MM.1S (cell line): Measurements from ENCODE around the gene CNTNAP2.

Experiments
- DNase-seq: peaks from one replicate; pipeline ENCODE4 v3.0.0-alpha.2; 2015
- H2AFZ ChIP-seq: fragments of 300-600 bp; sonication (generic); 2 replicates; pipeline ENCODE4 v1.6.0; 2016; ENCODE audit warnings: antibody characterized with exemption, low read length
- H3F3A ChIP-seq: fragments of 300-600 bp; sonication (generic); 2 replicates; pipeline ENCODE4 v1.6.1; 2016; ENCODE audit warnings: mild to moderate bottlenecking, antibody characterized with exemption, low read length, moderate library complexity, mixed read lengths; ENCODE audit not compliant: insufficient read depth
- H3K27ac ChIP-seq: fragments of 300-600 bp; sonication (generic); 2 replicates; pipeline ENCODE4 v1.5.1; 2016; ENCODE audit warnings: mild to moderate bottlenecking, low read length
- H3K27me3 ChIP-seq: fragments of 300-600 bp; sonication (generic); replicated peaks from 2 replicates; pipeline ENCODE4 v1.6.0; 2016; ENCODE audit warnings: low read length; ENCODE audit not compliant: insufficient read depth
- H3K36me3 ChIP-seq: fragments of 300-600 bp; sonication (generic); replicated peaks from 2 replicates; pipeline ENCODE4 v1.6.1; 2016; ENCODE audit warnings: mild to moderate bottlenecking, low read length, mixed read lengths; ENCODE audit not compliant: insufficient read depth
- H3K4me1 ChIP-seq: fragments of 300-600 bp; sonication (generic); 2 replicates; pipeline ENCODE4 v1.6.1; 2016; ENCODE audit warnings: low read length, mixed read lengths
- H3K4me2 ChIP-seq: fragments of 300-600 bp; sonication (generic); 2 replicates; pipeline ENCODE4 v1.6.0; 2016; ENCODE audit warnings: low read depth, low read length
- H3K4me3 ChIP-seq: fragments of 300-600 bp; sonication (generic); 2 replicates; pipeline ENCODE4 v1.5.1; 2016; ENCODE audit warnings: low read length, mixed read lengths
- H3K79me2 ChIP-seq: fragments of 300-600 bp; sonication (generic); 2 replicates; pipeline ENCODE4 v1.6.1; 2016; ENCODE audit warnings: mixed run types, low read length, mixed read lengths
- H3K9ac ChIP-seq: fragments of 300-600 bp; sonication (generic); 2 replicates; pipeline ENCODE4 v1.6.1; 2016; ENCODE audit warnings: low read length, mixed read lengths
- H3K9me2 ChIP-seq: fragments of 300-600 bp; sonication (generic); replicated peaks from 2 replicates; pipeline ENCODE4 v1.6.1; 2016; ENCODE audit warnings: mild to moderate bottlenecking, low read length, mixed read lengths; ENCODE audit not compliant: insufficient read depth
- H3K9me3 ChIP-seq: fragments of 300-600 bp; sonication (generic); replicated peaks from 2 replicates; pipeline ENCODE4 v1.6.1; 2016; ENCODE audit warnings: mild to moderate bottlenecking, low read length, mixed read lengths; ENCODE audit not compliant: insufficient read depth
- H4K20me1 ChIP-seq: fragments of 300-600 bp; sonication (generic); 2 replicates; pipeline ENCODE4 v1.6.1; 2016; ENCODE audit warnings: mild to moderate bottlenecking, low read length, moderate library complexity, mixed read lengths; ENCODE audit not compliant: insufficient read depth
- EZH2 ChIP-seq: fragments of 300-600 bp; sonication (generic); optimal IDR thresholded peaks from 2 replicates; pipeline ENCODE3; 2017; ENCODE audit warnings: low read depth, mild to moderate bottlenecking, antibody characterized with exemption, low read length, mixed read lengths
- EZH2phosphoT487 ChIP-seq: fragments of 300-600 bp; sonication (generic); IDR thresholded peaks from 2 replicates; pipeline ENCODE4 v1.6.1; 2018; ENCODE audit warnings: antibody characterized with exemption, low read length
- TF ChIP-seq, protein P1 (sequence below): fragments of 300-600 bp; sonication (generic); IDR thresholded peaks from 2 replicates; pipeline ENCODE4 v1.5.1; 2016; ENCODE audit warnings: antibody characterized with exemption, low read length, mixed read lengths

Gene CNTNAP2

DNA sequence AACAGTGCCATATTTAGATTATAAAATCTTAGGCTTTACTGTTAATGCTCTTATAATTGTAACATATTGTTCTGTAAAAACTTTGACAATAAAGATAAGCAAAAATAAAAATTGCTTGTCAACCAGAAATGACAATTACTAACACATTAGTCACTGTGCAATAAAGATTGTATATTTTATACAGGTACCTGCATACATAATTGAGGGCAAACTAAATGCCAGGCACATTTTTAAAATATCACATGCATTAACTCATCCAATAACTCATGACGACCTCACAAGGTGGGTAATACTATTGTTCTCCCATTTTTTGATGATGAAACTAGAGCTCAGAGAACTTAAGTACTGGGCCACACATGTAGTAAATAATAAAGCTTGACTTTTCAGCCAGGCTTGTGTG is 1453.8 kb downstream of the CNTNAP2 start:
- Histone ChIP-seq H3K79me2 (no peaks in the 10 kb centered on the region), H3K4me3 (no peak overlapping the region), H3K4me2 (no peak overlapping the region), H3K9me2 (no peaks in the 10 kb centered on the region), H3K9ac (no peak overlapping the region), H3K36me3 (no peaks in the 10 kb centered on the region), H4K20me1 (no peaks in the 10 kb centered on the region), H3F3A (no peaks in the 10 kb centered on the region), H3K4me1 (no peaks in the 10 kb centered on the region), H3K27ac (no peak overlapping the region), H3K9me3 (no peaks in the 10 kb centered on the region), H2AFZ (no peak overlapping the region; the same call in 1 of the 2 replicates), H3K27me3 (no peaks in the 10 kb centered on the region)
- no peak for TF ChIP-seq EZH2phosphoT487
- TF ChIP-seq, protein P1, sequence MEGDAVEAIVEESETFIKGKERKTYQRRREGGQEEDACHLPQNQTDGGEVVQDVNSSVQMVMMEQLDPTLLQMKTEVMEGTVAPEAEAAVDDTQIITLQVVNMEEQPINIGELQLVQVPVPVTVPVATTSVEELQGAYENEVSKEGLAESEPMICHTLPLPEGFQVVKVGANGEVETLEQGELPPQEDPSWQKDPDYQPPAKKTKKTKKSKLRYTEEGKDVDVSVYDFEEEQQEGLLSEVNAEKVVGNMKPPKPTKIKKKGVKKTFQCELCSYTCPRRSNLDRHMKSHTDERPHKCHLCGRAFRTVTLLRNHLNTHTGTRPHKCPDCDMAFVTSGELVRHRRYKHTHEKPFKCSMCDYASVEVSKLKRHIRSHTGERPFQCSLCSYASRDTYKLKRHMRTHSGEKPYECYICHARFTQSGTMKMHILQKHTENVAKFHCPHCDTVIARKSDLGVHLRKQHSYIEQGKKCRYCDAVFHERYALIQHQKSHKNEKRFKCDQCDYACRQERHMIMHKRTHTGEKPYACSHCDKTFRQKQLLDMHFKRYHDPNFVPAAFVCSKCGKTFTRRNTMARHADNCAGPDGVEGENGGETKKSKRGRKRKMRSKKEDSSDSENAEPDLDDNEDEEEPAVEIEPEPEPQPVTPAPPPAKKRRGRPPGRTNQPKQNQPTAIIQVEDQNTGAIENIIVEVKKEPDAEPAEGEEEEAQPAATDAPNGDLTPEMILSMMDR = no peak
- no peak for TF ChIP-seq EZH2
- DNase-seq = no peak

- no peaks in the 10 kb centered on the region for H3K79me2 ChIP-seq
- H3K9me2 ChIP-seq = no peaks in the 10 kb centered on the region
- no peaks in the 10 kb centered on the region for H3K9me3 ChIP-seq
- no peaks in the 10 kb centered on the region for H3K36me3 ChIP-seq
- no peak for DNase-seq
- H2AFZ ChIP-seq = no peak overlapping the region
- no peak overlapping the region for H3K9ac ChIP-seq
- H3K27me3 ChIP-seq = no peaks in the 10 kb centered on the region
- no peak overlapping the region for H3K4me2 ChIP-seq
- H3F3A ChIP-seq = no peaks in the 10 kb centered on the region
- H3K4me1 ChIP-seq = no peaks in the 10 kb centered on the region
- no peaks in the 10 kb centered on the region for H4K20me1 ChIP-seq
- no peak overlapping the region for H3K4me3 ChIP-seq
- TF ChIP-seq EZH2phosphoT487 (no peak), EZH2 (no peak)
- TF ChIP-seq, protein P1 = no peak
- H3K27ac ChIP-seq = no peak overlapping the region
These were observed 1455.0 kb downstream of the CNTNAP2 start for GRCh38 chr7:147571436-147572185.

DNA sequence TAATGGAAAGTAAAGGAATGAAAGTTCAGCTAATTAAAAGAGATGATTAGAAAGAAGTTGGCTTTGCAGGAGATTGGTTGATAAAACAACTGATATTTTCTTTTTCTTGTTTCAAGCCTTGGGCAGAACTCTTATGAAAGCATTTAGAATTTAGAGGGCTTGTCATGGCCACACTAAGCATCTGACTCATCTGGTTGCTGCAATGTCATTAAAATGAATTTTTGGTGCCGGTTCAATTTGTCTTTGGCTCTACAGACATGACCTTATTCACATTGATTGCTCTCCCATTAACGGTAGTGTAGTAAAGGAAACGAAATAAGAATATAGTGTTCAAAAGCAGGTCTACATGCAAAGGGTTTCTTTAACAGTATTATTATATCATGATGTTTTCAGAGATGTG is 1461.6 kb downstream of the CNTNAP2 start:
- Histone ChIP-seq H3K4me3 (no peak overlapping the region), H3K9me3 (no peaks in the 10 kb centered on the region), H3K4me1 (no peaks in the 10 kb centered on the region), H3K9ac (no peak overlapping the region), H2AFZ (no peak overlapping the region), H4K20me1 (no peaks in the 10 kb centered on the region), H3K9me2 (no peaks in the 10 kb centered on the region; the same call in 1 of the 2 replicates), H3K79me2 (no peaks in the 10 kb centered on the region), H3K36me3 (no peaks in the 10 kb centered on the region), H3K4me2 (no peak overlapping the region), H3F3A (no peaks in the 10 kb centered on the region), H3K27me3 (no peaks in the 10 kb centered on the region), H3K27ac (no peak overlapping the region)
- TF ChIP-seq EZH2phosphoT487 = no peak
- no peak for TF ChIP-seq EZH2
- TF ChIP-seq, protein P1 = no peak
- DNase-seq = no peak
